ENCODE results near the gene SULT4A1. TPM values are rescaled to one million over a fixed set of nuclear protein-coding genes. Genes with fewer than 3 reads are reported as not detected.
"Not testable (repeated sequence)": the region's sequence is repeated elsewhere in the genome, so short reads cannot be mapped to it uniquely, and the experiment has no call there.

SULT4A1 gene
- polyA plus RNA-seq, 3 donors: 2.8 to 5.4 (median 2.9) TPM

DNA sequence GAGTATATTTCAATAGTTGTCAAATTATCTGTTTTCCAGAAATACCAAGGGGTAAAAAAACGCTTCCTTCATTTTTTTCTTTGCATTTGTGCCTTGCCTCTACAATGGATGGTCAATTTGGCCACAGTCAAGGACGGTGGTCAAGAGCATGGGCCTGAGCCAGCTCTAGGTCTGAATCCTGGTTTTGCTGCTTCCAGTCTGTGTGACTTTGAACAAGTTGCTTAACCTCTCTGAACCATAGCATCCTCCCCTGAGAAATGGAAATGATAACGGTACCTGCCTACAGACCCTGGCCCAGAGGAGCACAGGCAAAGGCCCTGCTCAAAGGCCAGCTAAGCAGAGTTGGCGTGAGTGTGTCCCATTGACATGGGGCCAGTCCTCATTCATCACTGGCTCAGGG lies 26.4 kb upstream of the SULT4A1 start:
- DNase-seq: no peak

DNA sequence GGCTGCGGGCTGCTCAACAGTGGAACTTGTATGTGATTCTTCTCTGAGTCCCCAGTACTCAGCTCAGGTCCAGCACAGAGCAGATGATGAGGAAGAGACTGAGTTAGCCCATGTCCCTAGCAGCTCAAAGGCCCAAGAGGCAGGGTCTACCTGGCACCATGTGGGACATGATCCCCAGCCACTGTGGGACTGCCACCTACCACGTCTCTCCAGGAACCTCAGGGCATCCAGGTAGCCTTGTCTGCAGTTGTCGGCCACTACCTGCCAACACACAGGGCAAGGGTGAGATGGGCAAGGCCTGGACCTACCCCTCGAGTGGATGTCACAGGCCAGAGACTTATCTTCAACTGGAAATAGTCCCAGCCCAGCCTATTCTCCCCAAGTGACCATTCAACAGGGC lies 25.1 kb upstream of the SULT4A1 start:
- DNase-seq: no peak

DNA sequence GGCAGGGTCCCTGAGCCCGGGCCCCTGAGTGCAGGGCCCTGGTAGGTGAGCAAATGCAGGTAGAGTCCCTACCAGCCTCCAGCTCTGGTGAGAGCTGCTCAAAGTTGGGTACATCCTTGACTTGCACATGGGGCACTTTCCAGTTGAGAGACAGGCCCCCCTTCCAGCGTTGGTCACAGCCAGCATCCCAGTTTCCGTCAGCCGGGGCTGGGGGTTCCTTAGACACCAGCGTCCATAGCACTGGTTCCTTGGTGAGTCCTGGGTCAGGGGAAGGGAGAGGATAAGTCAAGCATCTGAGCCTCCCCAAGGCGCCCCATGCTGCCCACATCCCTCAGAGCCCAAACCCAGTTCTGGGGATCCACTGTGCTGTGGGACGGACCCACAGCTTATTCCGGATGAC lies 23.9 kb upstream of the SULT4A1 start:
- no peak for DNase-seq

DNA sequence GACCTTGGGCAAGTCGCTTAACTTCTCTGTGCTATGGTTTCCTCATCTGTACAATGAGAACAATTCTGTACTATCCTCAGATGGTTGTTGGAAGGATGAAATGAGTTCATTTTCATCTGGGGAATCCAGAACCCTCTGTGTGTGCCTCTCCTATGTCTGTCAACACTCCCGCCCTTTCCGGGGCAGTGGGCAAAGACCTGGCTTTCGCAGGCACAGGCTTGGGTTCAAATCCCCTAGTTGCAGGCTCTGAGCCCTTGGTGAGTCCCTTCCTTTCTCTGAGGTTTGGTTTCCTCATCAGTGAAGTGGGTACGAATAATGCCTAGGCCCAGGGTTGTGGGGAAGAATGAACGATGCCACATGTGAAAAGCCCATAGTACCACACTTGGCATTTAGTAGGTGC lies 23.5 kb upstream of the SULT4A1 start:
- DNase-seq: no peak

DNA sequence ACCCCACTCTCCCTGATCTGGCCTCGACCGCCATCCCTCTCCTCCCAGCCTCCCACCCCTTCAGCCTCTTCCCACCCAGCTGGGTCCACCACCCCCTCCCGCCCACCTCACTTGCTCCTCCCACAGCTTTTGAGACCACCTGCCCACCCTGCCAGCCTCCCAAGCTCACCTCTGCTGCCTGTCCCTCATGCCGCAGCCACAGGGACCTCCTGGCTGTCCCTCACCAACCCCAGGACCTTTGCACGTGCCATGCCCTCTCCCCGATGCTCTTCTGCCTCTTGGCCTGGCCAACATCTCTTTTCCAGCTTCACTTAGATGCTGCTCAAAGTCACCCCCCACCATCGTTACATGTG lies 23.0 kb upstream of the SULT4A1 start:
- DNase-seq: no peak

DNA sequence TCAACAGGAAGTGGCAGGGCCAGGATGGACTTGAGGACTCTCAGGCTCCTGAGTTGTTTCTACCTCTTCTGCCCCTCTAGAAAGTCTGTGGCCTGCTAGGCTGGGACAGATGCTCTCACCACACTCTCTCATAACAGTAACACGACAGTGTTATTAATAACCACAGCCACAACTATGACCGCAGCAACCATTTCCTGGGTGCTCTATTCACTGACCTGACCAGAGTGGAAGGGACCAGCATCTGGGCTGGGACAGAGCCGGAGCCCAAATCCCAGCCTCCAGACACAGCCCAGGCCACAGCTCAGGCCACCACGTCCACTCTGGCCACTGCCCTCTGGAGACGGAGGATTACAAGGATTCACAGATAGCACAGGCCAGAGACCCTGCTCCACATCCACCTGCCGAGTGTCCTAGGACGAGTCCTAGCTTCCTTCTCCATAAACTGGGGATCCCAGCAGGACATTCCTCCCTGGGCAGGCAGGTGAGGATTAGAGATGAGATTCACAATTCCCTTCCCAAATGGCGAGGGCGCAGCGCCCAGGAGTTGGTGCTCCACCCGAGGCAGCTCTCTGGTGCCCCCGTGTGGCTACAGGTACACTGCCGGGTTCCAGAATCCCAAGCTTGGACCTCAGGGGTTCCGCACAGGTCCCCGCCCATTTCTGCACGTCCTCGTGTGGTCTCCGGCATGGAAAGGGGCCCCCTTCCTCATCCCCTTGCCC lies 22.4 kb upstream of the SULT4A1 start:
- no peak for DNase-seq

DNA sequence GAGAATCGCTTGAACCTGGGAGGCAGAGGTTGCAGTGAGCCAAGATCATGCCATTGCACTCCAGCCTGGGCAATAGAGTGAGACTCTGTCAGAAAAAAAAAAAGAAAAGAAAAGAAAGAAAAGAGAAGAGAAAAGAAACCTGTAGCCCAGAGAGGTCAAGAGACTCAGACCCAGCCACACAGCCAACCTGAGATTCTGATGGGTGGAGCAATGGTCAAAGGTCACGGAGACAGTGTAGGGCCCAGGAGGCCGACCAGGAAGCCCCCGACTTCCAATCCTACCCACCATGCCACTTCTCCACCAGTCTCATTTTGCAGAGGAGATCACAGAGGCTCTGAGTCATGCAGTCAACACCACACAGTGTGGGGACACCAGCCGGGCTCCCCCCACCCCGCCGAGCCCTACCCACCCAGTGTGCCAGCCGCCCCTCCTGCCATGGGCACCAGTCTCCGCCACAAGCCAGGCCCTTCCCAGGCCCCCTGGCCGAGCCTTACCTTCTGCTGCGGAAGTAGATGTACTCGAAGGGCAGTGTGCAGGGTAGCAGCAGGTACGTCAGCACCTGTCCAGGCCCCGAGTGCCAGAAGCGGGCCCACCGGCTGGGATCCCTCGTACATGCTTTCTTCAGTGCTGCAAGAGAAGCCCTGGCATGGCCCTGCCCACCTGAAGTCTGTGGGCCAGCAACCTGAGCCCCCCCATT lies 21.6 kb upstream of the SULT4A1 start:
- DNase-seq: no peak

DNA sequence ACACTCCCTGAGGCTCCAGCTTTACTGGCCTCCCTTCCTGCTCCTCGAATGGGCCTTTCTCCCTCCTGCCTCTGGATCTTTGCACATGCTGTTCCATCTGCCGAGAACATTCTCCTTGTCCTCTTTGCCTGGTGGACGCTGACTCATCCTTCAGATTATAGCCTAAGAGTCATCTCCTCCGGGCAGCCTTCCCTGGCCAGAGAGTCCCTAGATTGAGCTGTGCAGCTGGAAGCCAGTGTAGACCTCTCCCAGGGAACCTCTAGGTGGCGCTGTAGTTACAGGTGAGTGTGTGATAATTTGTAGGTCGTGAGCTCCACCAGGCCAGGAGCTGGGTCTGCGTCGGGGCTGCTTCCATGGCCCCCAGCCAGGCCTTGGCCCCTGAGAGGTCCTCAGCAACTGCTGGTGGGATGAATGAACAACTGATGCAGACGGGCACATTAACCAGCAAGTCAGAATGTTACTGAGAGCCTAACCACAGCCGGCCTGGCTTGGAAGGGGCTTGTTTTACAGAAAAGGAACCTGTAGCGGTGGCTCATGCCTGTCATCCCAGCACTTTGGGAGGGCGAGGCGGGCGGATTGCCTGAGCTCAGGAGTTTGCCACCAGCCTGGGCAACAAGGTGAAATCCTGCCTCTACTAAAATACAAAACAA lies 20.8 kb upstream of the SULT4A1 start:
- peak; percentile 68 for DNase-seq

DNA sequence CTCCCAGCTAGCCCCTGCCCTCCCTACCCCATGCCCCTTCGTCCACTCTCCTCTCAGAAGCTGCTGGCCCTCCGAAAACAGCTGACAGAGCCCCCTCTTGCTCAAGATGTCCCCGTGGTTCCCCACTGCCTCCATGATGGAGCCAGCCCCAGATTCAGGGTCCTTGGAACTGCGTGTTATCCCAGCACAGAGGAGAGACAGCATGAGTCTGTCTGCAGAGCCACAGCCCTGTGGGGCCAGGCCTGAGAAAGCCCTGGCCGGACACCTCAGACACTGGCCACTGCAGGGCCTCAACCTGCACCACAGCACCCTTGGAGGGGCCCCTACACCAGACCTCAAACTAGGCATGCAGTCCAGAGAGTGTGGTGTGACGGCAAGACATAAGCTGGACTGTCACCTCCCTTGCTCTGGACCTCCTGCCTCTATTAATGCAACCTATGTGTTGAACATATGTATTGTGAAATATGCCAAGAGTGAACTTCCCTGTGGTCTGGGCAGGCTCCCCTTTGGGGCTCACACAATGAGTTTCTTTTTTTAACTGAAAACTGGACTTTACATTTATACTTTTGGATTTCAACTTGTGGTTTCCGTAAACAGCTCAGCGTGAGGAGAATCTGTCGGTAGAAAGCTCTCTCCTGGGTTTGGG lies 19.9 kb upstream of the SULT4A1 start:
- DNase-seq: no peak

DNA sequence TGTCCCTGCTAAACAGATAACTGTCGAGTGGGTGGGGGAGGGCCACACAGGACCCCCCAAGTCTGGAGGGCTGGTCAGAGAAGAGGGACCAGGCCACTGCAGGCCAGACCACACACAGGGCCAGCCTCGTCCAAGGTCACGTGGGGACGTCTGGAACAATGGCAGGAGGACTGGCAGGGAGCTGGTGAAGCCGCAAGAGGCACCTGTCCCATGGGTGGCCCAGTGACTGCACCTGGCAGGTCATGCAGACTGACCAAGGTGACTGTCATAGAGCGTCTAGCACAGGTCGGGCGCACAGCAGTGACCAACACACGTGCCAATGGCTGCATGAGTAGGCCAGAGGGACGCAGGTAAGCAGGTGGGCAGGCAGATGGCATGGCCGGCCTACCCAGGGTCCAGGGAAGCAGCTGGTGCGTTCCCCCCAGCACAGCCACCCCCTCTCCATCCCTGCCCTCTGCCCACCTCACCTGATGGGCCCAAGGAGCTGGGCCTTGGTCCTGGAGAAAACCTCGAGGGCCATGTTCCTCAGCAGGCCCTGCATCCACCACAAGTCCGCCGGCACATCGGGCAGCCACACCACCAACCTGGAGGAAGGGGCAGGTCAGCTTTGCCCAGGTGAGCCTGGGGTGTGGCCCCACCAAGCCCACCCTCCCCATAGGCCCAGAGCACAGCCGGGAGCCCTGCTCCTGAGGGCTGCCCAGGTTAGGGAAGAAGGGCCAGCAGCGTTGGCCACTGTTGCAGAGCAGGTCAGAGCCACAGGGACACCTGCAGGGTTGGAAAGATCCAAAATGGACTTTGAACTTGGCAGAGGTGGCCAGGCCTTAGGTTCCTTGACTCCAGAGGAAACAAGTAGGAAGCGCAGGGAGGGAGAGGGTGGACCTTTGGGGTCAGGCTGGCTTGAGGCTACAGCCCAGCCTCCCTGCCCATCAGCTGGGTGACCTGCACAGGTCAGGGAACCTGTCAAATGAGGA lies 19.1 kb upstream of the SULT4A1 start:
- no peak for DNase-seq

DNA sequence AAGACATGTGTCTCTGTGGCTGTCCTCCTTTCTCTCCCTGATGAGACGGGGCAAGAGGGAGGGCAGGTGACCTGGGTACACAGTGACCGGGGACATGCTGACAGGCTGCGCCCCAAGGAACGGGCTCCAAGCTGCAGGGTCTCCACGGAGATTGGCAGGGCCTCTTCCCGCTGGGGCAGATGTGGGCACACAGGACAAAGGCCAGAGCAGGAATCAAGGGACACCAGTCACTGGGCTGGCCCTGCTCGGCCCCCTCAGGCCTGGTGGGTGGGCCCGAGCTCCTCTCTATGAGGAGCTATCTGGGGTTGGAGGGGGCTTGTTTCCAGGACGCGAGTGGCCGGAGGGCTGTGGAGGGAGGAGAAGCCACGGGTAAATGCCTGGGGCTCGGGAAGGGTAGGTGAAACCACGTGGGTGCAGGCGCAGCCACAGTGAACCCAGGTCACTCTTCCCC lies 18.3 kb upstream of the SULT4A1 start:
- no peak for DNase-seq

DNA sequence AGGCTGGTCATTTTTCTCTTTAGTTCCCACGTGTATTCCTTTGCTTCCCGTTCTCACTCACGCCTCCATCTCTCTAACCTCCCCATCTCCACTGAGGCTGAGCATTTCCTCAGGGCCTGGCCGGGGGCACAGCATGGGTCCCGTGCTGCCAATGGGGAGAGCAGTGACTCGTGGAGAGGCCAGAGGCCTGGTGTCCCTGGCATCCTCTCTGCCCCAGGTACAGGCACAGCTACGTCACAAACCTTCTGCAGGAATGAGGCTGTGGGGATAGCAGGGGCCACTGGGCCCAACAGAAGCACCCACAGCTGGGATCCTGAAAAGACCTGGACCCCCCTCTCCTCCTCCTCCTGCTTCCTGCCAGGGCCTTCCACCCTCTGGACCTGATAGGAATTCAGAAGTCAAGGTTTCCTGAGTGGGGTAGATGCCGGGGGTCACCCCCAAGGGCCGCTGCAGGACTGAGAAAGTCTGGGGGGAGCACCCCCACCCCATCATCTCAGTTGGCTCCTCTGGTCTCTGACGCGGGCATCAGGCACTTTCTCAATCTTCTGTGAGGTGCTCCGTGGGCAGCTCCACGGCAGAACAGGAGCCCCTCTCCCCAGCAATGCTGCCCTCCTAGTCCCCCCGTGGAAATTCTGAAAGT lies 17.7 kb upstream of the SULT4A1 start:
- no peak for DNase-seq

DNA sequence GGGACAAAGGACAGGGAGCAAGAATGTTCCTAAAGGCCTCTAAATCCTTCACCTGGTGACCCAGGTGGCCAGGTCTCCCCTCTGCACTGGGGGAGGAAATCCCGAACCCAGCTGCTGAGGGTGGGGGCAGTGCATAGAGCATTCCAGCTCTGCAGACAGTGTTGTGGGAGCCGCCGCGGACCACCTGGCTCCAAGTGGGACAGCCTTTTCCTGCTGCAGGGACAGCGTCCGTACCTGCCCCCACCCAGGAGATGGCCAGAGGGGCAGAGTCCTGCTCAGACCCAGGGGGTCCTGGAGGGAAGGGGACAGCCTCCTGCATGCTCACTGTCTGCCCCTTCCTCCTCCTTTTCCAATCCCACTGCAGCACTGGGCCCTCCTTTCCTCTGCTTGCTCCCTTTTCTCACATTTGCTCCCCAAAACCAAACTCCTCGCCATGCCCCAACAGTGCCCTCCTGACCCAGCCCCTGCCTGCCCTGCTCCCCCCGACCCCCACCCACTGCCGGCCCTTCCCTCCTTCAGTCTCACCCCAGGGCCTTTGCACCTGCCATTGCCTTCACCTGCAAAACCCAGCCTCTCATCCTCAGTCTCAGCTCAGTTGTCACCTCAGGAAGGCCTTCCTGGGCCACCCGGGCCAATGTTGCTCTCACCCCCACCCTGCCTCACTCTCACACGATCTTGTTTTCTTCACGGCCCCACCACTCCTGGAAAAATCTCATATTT lies 16.7 kb upstream of the SULT4A1 start:
- no peak for DNase-seq

DNA sequence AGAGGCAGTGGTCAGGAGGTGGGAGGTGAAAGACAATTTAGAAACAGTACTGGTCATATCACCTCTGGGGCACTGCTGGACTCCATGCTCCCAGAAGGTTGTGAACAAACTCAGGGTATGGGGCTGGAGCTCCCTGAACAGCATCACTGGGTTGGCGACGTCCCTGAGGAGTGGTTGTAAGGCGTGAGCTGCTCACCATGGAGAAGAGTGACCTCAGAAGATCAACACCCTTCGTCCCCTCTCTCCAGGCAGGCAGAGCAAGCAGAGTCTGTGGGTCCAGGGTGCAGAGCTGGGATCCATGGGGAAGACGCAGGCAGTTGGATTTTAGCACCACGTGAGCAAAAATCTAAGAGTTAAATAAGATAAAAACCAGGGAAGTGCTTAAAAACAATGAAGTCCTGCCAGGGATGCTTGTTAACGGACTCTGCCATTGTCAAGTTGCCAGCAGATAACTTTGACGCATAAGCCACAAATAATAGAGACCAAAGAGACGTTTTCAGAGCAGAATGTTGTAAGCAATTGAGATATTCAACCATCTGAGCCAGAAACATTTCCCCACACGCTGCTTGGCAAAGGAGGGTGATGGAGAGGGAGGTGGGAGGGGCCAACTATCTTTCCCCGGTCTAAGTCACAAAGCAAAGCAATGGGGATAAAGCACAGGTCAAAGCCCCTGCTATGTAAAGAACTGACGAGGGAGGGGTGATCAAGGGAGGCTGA lies 15.9 kb upstream of the SULT4A1 start:
- no peak for DNase-seq

DNA sequence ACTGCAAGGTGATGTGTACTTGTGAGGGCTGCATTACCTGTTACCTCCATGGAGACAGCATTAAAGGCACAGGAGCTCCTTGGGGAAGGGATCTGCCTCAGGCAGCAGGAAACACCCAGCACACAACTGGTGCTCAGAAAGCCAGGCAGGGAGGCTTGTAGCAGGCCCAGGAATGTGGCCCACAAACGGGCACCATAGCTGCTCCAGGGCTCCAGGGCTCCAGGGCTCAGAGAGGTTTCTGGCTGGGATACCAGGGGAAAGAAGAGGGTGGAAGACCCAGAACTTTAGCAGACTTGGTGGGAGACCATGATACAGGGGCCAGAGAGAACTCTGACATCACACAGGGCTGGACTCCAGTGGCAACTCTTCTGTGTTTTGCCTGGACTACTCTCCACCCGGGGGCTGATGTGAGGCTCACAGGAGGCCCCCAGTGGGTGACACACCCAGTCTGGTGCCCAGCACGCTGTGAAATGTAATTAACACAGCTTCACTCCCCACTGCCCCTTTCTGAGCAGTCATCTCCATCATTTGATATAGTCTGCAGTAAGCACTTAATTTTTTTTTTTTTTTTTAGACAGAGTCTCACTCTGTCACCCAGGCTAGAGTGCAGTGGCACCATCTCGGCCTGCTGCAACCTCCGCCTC lies 14.7 kb upstream of the SULT4A1 start:
- no peak for DNase-seq

DNA sequence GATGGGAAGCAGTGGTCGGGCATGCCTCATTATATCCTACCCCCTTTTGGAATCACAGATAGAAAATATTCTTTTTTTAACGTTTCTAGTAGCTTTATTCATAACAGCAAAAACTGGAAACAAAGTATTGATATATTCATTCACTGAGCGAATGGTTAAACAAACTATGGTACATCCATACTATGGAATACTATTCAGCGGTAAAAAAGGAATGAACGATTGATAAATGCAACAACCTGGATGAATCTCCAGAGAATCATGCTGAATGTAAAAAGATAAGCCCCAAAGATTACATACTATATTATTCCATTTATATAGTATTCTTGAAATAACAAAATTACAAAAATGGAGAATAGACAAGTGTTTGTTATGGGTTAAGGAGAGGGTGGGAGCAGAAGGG lies 7.5 kb upstream of the SULT4A1 start:
- no peak for DNase-seq

DNA sequence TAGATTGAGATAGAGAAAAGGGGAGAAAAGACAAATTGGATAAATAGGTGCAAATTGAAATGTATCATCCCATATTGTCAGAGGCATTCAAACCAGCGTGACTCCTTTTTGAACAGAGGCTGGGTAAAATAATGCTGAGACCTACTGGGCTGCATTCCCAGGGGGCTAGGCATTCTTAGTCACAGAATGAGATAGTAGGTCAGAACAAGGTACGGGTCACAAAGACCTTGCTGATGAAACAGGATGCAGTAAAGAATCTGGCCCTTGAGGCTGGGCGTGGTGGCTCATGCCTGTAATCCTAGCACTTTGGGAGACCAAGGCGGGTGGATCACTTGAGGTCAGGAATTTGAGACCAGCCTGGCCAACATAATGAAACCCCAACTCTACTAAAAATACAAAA lies 6.7 kb upstream of the SULT4A1 start:
- not testable (repeated sequence) for DNase-seq

DNA sequence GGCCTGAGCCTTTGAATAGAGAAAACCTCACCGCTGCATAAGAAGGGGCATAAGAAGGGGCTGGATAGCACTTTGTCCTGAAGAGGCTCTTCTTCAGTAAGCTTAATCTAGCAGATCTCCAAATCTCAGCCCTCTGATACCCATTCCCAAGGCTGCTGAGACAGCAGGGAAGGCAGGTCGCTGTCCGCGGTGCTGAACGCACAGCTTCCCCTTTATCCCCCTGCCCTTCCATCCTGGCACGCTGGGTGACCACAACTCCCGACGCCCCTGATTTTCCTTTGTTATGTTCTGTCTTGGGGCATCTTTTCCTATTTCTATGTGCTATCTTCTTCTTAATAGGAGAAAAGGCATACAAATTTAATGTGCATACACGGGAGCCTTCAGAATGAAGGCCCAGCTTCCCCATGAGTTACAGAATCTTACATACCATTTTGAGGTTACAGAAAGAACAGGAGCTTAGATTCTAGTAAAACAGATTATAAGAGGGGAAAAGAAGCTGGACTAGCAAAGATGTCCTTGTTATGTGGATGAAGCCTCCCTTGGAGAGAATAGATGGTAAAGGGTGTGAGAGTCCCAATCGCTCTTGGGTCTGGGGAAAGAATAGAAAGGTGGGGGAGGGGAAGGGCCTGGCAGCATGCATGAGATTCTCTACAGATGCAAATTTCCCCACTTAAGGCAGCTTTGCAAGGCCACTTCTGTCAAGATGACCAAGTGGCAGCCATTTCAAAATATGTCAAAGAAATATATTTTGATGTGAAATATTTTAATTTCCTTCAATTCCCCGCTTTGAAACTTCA lies 5.7 kb upstream of the SULT4A1 start:
- peak; percentile 82 for DNase-seq

All from renal pelvis (tissue), 4 donors.